Heart left ventricle (tissue), 16 donors: ENCODE measurements around the gene LPP. TPM values are rescaled to one million over a fixed set of nuclear protein-coding genes. Genes with fewer than 3 reads are reported as not detected.

Experiments
- ATAC-seq, 4 donors: fragments of 200-7000 bp; cut with Tn5 transposase; one replicate each; pipeline ENCODE4 v1.9.1; 2020 to 2022; ENCODE audit warnings: moderate library complexity in 4 of 4, mild to moderate bottlenecking in 3 of 4, moderate number of reproducible peaks in 1 of 4
- DNase-seq, 5 donors: peaks; one replicate each; pipeline ENCODE4 v3.0.0-alpha.2; 2020
- H3K27ac ChIP-seq, 12 donors: fragments of 200-600 bp; sonication (generic) in 4 of 12; one replicate each; pipeline versions ENCODE4 v1.5.0 to v1.8.0; 2016 to 2022; ENCODE audit warnings: mild to moderate bottlenecking in 2 of 12
- H3K27me3 ChIP-seq, 9 donors: fragments of 200-600 bp; sonication (generic) in 2 of 9; one replicate each; pipeline versions ENCODE4 v1.5.1 to v1.8.0; 2016 to 2022; ENCODE audit warnings: mild to moderate bottlenecking in 3 of 9
- H3K36me3 ChIP-seq, 9 donors: fragments of 200-600 bp; sonication (generic) in 2 of 9; one replicate each; pipeline versions ENCODE4 v1.5.0 to v1.8.0; 2018 to 2022; ENCODE audit warnings: mild to moderate bottlenecking in 2 of 9
- H3K4me1 ChIP-seq, 12 donors: fragments of 200-600 bp; sonication (generic) in 4 of 12; one replicate each; pipeline versions ENCODE4 v1.5.0 to v1.8.0; 2016 to 2022; ENCODE audit warnings: mild to moderate bottlenecking in 3 of 12
- H3K4me3 ChIP-seq, 12 donors: fragments of 200-600 bp; sonication (generic) in 4 of 12; one replicate each; pipeline versions ENCODE4 v1.5.0 to v1.8.0; 2017 to 2022; ENCODE audit warnings: mild to moderate bottlenecking in 9 of 12, moderate library complexity in 4 of 12
- H3K9me3 ChIP-seq, 12 donors: fragments of 200-600 bp; sonication (generic) in 4 of 12; one replicate each; pipeline versions ENCODE4 v1.5.0 to v1.8.0; 2016 to 2022; ENCODE audit warnings: mild to moderate bottlenecking in 1 of 12
- CTCF ChIP-seq, 12 donors: fragments of 200-600 bp; sonication (generic) in 4 of 12; IDR thresholded peaks; one replicate each; pipeline versions ENCODE4 v1.5.0 to v1.8.0; 2018 to 2022; ENCODE audit warnings: antibody characterized with exemption in 12 of 12, mild to moderate bottlenecking in 5 of 12
- POLR2A ChIP-seq, 2 donors: fragments of 450-650 bp; IDR thresholded peaks; one replicate each; pipeline ENCODE4 v1.6.1; 2017; ENCODE audit warnings: antibody characterized with exemption in 2 of 2, mild to moderate bottlenecking in 2 of 2, moderate library complexity in 2 of 2
- whole genome bisulfite sequencing, 4 donors: extraction: QIAGEN DNeasy Blood & Tissue Kit in 2 of 4; methylation state at CpG; one replicate each; pipeline versions ENCODE4 v1.1.5 to v1.1.7; 2013 to 2018; 5-methylcytosine and 5-hydroxymethylcytosine counted together
- intact Hi-C, 10 donors: fragments of 100-400 bp; cut with DNase I; formaldehyde crosslinking; loops; one replicate each; pipeline versions ENCODE4 v1.11.1 to v1.14.2; 2022
- polyA plus RNA-seq, 2 donors: library from polyadenylated mRNA; stranded (reverse); fragments of 200-250 nt; gene quantifications; one replicate each; pipeline ENCODE4 v1.2.3, GENCODE V29; 2013
- total RNA-seq, 9 donors: library from RNA; depleted of rRNA in 2 of 9; stranded (reverse); fragments of >200 nt in 2 of 9; fragmentation: NEBNext Ultra II Directional in 3 of 9; extraction: Animal tissue kit (Norgen Biotek cat#: 25700) in 3 of 9; gene quantifications; one replicate each; pipeline versions ENCODE4 v1.1.0 to v1.2.4, GENCODE V29; 2016 to 2023
- donor health status: ischemic (EF 13 %, LVEDD 7.1; RV severe dilation, severe dysfunction).
- donor health status: healthy with polysubstance abuse.
- donor health status: DM: no; HTN: yes; CAD: no.
- donor health status: DM: no; HTN: no; CAD: no.
- donor health status: ischemic (EF 25% LVEDD 6.9; RV normal size, moderate dysfunction).
- donor health status: ischemic (EF 25% LVEDD 5.7; RV mildly dilated, moderate dysfunction).
- donor health status: healthy.
- donor health status: DM: yes; HTN: yes; CAD: no.
- donor health status: ischemic (EF 35%, LVEDD 5.7; RV mildly dilated, moderate dysfunction).
- donor health status: nonischemic (EF 11% LVEDD 7.7; RV severe dilation, severe dysfunction).
- donor health status: DM: yes; HTN: yes; CAD: no.
- donor health status: PGD.
- donor health status: ischemic (EF 29% LVEDD 5.4; RV normal size, mild dysfunction).
- donor health status: nonischemic (EF 23%, LVEDD 6.1; RV moderate dilation, normal function).

LPP gene
- total and polyA plus RNA-seq, 11 donors = 9.2 to 178 (median 100) TPM

DNA sequence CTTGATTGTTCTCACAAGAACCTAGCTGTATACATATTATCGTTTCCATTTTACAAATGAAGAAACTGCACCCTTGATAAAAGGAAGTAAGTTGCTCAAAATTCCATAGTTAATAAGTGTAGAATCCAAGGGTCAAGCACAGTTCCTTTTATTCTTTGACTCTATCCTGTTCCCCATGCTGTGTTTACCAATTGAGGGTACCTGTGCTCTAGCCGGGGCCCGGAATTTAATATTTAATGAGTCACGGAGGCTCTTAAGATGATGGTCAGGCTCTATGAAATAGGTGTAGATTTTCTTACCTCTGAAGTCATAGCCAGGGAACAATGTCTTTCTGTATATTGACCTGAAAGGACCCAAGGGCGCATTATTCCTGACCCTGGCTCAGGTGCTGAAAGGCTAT, 65.2 kb downstream of the LPP start:
- ATAC-seq = no peak
- 91 to 95% (median 94%) methylated on average over 5 of the region's 5 CpGs for WGBS, 4 donors
- no peaks in the 10 kb centered on the region for H3K27me3 ChIP-seq
- H3K4me1 ChIP-seq = peaks cover 0 to 95% (median 58%) of the 10 kb centered on the region in 12 donors
- intact Hi-C loops = no loop called here
- no peaks in the 10 kb centered on the region for H3K9me3 ChIP-seq
- no peak for TF ChIP-seq CTCF (IDR thresholded peaks at IDR 0.05)
- TF ChIP-seq POLR2A (IDR thresholded peaks at IDR 0.05) = no peak
- peak overlapping the region in 9 of 12 donors; percentile 11 to 89 (median 48) for H3K27ac ChIP-seq
- H3K4me3 ChIP-seq = no peak overlapping the region
- no peak for DNase-seq
- peaks cover 0 to 8% (median 0%) of the 10 kb centered on the region in 9 donors for H3K36me3 ChIP-seq

DNA sequence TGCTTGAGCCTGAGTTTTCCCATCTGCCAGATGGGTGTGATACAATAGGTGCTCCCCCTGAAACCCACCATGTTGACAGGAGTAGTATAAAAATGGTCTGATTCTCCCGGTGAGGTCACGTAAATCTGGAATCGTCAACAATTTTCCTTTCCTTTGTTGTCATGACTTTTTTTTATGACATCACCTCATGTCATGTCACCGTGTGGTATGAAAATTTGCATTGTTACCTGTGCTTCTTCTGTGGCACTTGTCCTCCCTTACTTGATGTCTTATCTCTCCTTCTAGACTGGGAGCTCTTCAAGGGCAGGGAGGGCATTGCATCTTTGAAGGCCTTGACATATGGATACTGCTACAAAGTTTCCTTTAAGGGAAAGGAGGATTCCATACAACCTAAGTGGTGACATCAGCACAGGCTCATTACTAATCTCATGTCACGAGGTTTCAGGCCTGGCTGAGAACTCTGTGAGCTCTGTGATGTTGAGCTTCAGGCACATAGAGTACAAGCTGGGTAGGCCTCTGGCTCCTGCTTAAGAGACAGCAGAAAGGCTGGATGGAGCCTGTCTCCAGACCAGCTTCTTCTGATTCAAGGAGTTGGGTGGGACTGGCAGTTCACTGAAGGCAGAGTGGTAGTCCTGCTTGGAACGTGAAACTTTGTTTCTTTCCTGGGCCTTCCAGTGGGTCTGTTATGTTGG, 66.3 kb downstream of the LPP start:
- no peak for DNase-seq
- peaks cover 0 to 85% (median 52%) of the 10 kb centered on the region in 12 donors for H3K4me1 ChIP-seq
- ATAC-seq = peak; percentile 43 to 72 (median 54)
- peaks cover 0 to 3% (median 0%) of the 10 kb centered on the region in 9 donors for H3K36me3 ChIP-seq
- no peak for TF ChIP-seq CTCF (IDR thresholded peaks at IDR 0.05)
- TF ChIP-seq POLR2A (IDR thresholded peaks at IDR 0.05) = no peak
- no peak overlapping the region for H3K4me3 ChIP-seq
- no peaks in the 10 kb centered on the region for H3K27me3 ChIP-seq
- peak overlapping the region; percentile 32 to 90 (median 66) for H3K27ac ChIP-seq
- intact Hi-C loops = loop anchor here in 1 of 10 donors (5.0 kb wide), 1 partner anchor 42 kb away; no protein-coding TSS in a partner anchor
- no peaks in the 10 kb centered on the region for H3K9me3 ChIP-seq
- WGBS, 4 donors = 86 to 90% (median 89%) methylated on average over 6 of the region's 6 CpGs

- Histone ChIP-seq H3K4me3 (no peak overlapping the region), H3K27me3 (no peaks in the 10 kb centered on the region), H3K9me3 (no peaks in the 10 kb centered on the region), H3K4me1 (peaks cover 0 to 77% (median 47%) of the 10 kb centered on the region in 12 donors), H3K36me3 (peaks cover 0 to 6% (median 0%) of the 10 kb centered on the region in 9 donors), H3K27ac (peak overlapping the region; percentile 32 to 90 (median 66))
- 63 to 68% (median 66%) methylated on average over 11 of the region's 11 CpGs for WGBS, 4 donors
- peak; percentile 77 to 91 (median 90) for ATAC-seq
- DNase-seq = peak in 1 of 5 donors; percentile 76
- peak in 1 of 2 donors; percentile 28 for TF ChIP-seq POLR2A (IDR thresholded peaks at IDR 0.05)
- no peak for TF ChIP-seq CTCF (IDR thresholded peaks at IDR 0.05)
- intact Hi-C loops = loop anchor here in 1 of 10 donors (5.0 kb wide), 1 partner anchor 41 kb away; no protein-coding TSS in a partner anchor
These were observed 67.2 kb downstream of the LPP start for GRCh38 chr3:188220988-188221818.

DNA sequence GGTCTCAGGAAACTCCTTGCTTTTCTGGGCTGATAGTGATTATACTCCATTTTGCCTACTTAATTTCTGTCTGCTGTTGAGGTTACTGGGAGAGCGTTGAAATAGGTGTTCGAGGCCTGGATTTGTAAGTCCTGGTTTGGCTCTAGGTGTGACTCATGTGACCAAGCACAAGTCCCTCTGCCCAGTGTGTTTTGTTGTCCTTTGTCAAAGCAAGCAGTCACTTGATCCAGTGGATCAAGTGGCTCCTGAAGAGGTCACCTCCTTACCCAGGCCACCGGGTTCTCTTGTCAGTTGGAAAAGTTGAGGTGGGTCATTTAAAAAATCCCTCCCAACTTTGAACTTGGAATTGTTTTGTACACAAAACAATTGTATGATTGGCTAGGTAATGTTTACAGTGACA, 70.0 kb downstream of the LPP start:
- H3K36me3 ChIP-seq = peaks cover 0 to 18% (median 0%) of the 10 kb centered on the region in 9 donors
- H3K27me3 ChIP-seq = no peaks in the 10 kb centered on the region
- H3K4me1 ChIP-seq = peaks cover 0 to 64% (median 43%) of the 10 kb centered on the region in 12 donors
- DNase-seq (no peak), ATAC-seq (no peak)
- 59 to 72% (median 62%) methylated on average over 3 of the region's 3 CpGs for whole genome bisulfite sequencing, 4 donors
- intact Hi-C loops = loop anchor here in 1 of 10 donors (5.0 kb wide), 1 partner anchor 38 kb away; no protein-coding TSS in a partner anchor
- peak overlapping the region in 6 of 12 donors; percentile 2 to 89 (median 26) for H3K27ac ChIP-seq
- no peak overlapping the region for H3K4me3 ChIP-seq
- TF ChIP-seq POLR2A (IDR thresholded peaks at IDR 0.05) (no peak), CTCF (IDR thresholded peaks at IDR 0.05) (no peak)
- H3K9me3 ChIP-seq = no peaks in the 10 kb centered on the region
